Testis (tissue), 3 donors: Measurements from ENCODE around the gene HOXC12. TPM values are rescaled to one million over a fixed set of nuclear protein-coding genes. Genes with fewer than 3 reads are reported as not detected.

Experiments
- DNase-seq: peaks from one replicate; pipeline ENCODE4 v3.0.0-alpha.2; 2019
- H3K27ac ChIP-seq, 2 donors: fragments of 200-600 bp; sonication (generic); one replicate each; pipeline ENCODE4 v1.5.1; 2019
- H3K27me3 ChIP-seq: fragments of 200-600 bp; sonication (generic); one replicate; pipeline ENCODE4 v1.5.1; 2019
- H3K36me3 ChIP-seq: fragments of 200-600 bp; sonication (generic); one replicate; pipeline ENCODE4 v1.5.1; 2017; ENCODE audit warnings: low read depth; ENCODE audit errors: missing control alignments
- H3K4me1 ChIP-seq: fragments of 200-600 bp; sonication (generic); one replicate; pipeline ENCODE4 v1.5.1; 2019
- H3K4me3 ChIP-seq, 2 donors: fragments of 200-600 bp; sonication (generic); one replicate each; pipeline ENCODE4 v1.5.1; 2017 to 2019
- H3K9me3 ChIP-seq: fragments of 200-600 bp; sonication (generic); one replicate; pipeline ENCODE4 v1.5.1; 2017
- POLR2A ChIP-seq: fragments of 450-650 bp; IDR thresholded peaks from one replicate; pipeline ENCODE4 v1.6.1; 2017; ENCODE audit warnings: antibody characterized with exemption, mild to moderate bottlenecking, moderate library complexity
- WGBS, 2 donors: methylation state at CpG; one replicate each; pipeline ENCODE4 v1.1.5; 2018; 5-methylcytosine and 5-hydroxymethylcytosine counted together
- intact Hi-C: fragments of 100-400 bp; cut with DNase I; formaldehyde crosslinking; loops from one replicate; pipeline ENCODE4 v1.15.1; 2023; ENCODE audit warnings: low total_unique reads
- polyA plus RNA-seq: library from polyadenylated mRNA; stranded (reverse); fragments of 350-450 nt; fragmentation: Illumina TruSeq; extraction: RNeasy Lipid Tissue Mini Kit (QIAGEN cat#74804); gene quantifications from one replicate; pipeline ENCODE4 v1.2.3, GENCODE V29; 2014; ENCODE audit warnings: low read depth, low replicate concordance; ENCODE audit not compliant: insufficient read depth
- total RNA-seq, 2 donors: library from RNA; depleted of rRNA; stranded (reverse); fragments of >200 nt; gene quantifications; one replicate each; pipeline ENCODE4 v1.2.3, GENCODE V29; 2016
- TF ChIP-seq, protein P1 (sequence below), 3 experiments: fragments of 450-650 bp in 2 of 3; fragments of 200-600 bp in 1 of 3; sonication (generic) in 1 of 3; IDR thresholded peaks; one replicate each; pipeline ENCODE4 v1.5.1; 2016 to 2019; ENCODE audit warnings: antibody characterized with exemption in 3 of 3, mild to moderate bottlenecking in 2 of 3, moderate library complexity in 1 of 3

The HOXC12 gene
- total and polyA plus RNA-seq, 3 donors from 2014 or later, result 0.06 TPM; not detected in 2

DNA sequence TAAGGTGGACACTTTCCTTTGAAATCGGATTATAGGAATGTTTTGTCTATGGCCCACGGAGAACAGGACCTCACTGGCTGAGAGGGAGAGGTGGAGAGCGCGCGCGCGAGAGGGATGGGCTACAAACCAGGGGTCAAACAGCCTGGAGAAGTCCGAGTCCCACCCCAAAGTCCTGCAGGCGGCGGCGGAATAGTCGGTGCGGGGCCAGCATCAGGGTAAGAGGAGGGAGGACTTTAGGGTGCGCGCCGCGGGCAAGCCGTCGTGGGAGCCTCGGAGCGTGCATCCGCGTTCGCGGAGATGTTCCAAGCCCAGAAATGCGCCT is 50.8 kb downstream of the HOXC12 start:
- WGBS, 2 donors, result 9 to 14% methylated on average over 26 of the region's 26 CpGs
- Histone ChIP-seq H3K4me1 (peaks cover 33% of the 10 kb centered on the region), H3K36me3 (no peaks in the 10 kb centered on the region), H3K27ac (no peak overlapping the region), H3K27me3 (no peaks in the 10 kb centered on the region), H3K4me3 (peak overlapping the region; percentile 6 to 13), H3K9me3 (no peaks in the 10 kb centered on the region)
- intact Hi-C loops, result no loop called here
- TF ChIP-seq POLR2A, result no peak
- TF ChIP-seq, protein P1, sequence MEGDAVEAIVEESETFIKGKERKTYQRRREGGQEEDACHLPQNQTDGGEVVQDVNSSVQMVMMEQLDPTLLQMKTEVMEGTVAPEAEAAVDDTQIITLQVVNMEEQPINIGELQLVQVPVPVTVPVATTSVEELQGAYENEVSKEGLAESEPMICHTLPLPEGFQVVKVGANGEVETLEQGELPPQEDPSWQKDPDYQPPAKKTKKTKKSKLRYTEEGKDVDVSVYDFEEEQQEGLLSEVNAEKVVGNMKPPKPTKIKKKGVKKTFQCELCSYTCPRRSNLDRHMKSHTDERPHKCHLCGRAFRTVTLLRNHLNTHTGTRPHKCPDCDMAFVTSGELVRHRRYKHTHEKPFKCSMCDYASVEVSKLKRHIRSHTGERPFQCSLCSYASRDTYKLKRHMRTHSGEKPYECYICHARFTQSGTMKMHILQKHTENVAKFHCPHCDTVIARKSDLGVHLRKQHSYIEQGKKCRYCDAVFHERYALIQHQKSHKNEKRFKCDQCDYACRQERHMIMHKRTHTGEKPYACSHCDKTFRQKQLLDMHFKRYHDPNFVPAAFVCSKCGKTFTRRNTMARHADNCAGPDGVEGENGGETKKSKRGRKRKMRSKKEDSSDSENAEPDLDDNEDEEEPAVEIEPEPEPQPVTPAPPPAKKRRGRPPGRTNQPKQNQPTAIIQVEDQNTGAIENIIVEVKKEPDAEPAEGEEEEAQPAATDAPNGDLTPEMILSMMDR (IDR thresholded peaks at IDR 0.05), result no peak
- no peak for DNase-seq

DNA sequence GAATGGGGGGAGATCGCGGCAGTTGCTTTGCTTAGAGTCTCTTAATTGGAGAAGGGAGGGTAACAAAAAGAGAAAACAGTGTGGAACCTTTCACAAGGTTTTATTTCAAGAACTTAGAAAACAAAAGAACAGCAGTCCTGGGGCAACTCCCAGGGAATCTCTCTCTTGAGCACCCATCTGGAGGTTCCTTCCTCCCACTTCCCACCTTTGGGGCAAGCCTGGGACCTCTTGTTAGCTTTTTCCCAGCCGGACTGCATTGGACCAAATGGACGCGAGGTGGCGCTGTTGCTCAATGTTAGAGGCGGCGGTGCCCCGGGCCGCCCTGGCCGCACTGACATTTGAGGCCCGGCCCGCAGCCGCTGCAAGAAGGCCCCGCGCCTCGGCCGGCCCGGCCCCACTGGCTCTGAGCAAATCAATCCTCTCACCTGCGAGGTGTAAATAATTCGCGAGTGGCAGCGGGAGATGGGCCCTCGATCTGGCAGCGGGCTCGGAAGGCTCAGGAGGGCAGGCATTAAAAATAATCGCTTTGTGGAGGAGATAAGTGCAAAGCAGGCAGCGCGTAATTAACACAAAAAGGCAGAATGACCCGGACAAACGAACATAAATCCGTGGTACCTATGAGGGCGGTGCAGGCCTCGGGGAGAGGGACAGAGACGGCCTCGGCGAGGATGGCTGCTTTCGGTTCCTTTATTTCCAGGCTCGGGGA is 51.3 kb downstream of the HOXC12 start:
- WGBS, 2 donors, result 8 to 11% methylated on average over 22 to 39 of the region's 39 CpGs
- H3K4me1 ChIP-seq, result peaks cover 29% of the 10 kb centered on the region
- H3K9me3 ChIP-seq, result no peaks in the 10 kb centered on the region
- peak overlapping the region; percentile 5 to 65 for H3K27ac ChIP-seq
- TF ChIP-seq POLR2A, result no peak
- TF ChIP-seq, protein P1 (IDR thresholded peaks at IDR 0.05), result peak; percentile 94 to 98 (median 97)
- no peaks in the 10 kb centered on the region for H3K36me3 ChIP-seq
- intact Hi-C loops, result no loop called here
- H3K4me3 ChIP-seq, result peak overlapping the region; percentile 6 to 13
- no peaks in the 10 kb centered on the region for H3K27me3 ChIP-seq
- peak; percentile 95 for DNase-seq

DNA sequence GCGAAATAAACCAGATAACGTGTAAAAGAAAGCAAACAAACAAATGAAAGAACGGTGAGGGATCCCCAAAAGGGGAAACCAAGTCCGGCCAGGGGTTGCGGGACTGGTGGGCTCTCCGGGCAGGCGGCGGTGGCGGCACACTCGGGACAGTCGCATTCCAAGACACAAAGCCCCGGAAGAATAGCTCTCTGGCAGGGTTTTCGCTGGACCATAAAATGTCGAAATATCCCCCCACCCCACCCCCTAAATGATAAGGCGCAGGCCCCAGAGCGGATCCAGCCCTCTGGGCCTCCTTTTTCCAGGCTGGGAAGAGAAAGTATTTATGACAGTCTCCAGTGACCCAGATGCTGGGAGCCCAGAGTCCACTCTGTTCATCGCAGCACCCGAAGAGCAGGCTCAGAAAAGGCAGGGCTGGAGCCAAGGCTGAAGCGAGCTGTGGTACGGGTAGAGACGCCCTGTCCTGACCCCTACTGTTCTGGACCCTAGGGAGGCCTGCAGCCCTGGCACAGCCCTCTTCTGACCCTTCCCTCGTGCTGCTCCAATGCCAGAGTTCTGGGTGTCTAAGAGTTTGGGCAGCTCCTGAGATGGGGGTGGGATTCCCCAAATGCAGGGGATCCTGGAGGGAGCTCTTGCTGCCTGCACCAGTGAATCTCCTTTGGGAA is 52.0 kb downstream of the HOXC12 start:
- Histone ChIP-seq H3K9me3 (no peaks in the 10 kb centered on the region), H3K27ac (peak overlapping the region; percentile 5 to 65), H3K36me3 (no peaks in the 10 kb centered on the region), H3K27me3 (no peaks in the 10 kb centered on the region), H3K4me3 (peak overlapping the region; percentile 6 to 13), H3K4me1 (peaks cover 22% of the 10 kb centered on the region)
- intact Hi-C loops, result no loop called here
- no peak for DNase-seq
- 32 to 39% methylated on average over 19 to 22 of the region's 22 CpGs for WGBS, 2 donors
- TF ChIP-seq POLR2A, result no peak
- TF ChIP-seq, protein P1 (IDR thresholded peaks at IDR 0.05), result no peak

DNA sequence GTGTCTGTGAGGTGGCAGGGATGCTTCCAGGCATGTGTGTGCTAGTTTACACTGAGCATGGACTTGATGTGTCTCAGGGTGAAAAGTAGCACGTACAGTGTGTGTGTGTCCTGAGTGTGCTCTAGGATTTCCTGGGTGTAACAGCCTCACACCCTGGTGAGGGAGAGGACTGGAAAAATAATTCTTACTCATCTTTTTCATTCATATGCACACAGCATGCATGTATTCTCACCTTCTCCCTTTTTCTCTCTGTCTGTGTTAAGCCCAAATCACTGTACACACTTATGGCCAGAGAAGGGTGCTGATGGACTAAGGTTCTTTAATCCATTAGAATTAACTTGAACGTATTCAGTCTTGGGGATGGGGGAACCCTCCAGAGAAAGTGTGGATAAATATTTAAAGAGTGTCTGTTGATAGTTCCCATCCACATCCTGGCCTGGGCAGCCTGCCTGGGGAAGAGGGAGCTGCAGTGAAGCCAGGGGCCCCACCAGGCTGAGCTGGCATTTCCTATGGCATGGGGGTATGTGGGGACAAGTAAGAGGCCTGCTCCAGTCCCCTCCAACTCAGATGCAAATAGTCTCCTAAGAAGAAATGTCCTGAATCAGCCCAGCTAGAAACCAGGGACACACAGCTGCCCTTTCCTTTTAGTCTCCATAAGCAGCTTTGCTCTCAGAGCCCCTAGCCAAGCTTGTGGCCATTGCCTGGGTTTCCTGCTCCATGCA is 53.0 kb downstream of the HOXC12 start:
- Histone ChIP-seq H3K27me3 (no peaks in the 10 kb centered on the region), H3K4me3 (no peak overlapping the region), H3K9me3 (no peaks in the 10 kb centered on the region), H3K36me3 (no peaks in the 10 kb centered on the region), H3K27ac (no peak overlapping the region), H3K4me1 (peaks cover 22% of the 10 kb centered on the region)
- intact Hi-C loops, result no loop called here
- no peak for DNase-seq
- WGBS, 2 donors, result 56 to 72% methylated on average over 2 of the region's 2 CpGs
- TF ChIP-seq, protein P1 (IDR thresholded peaks at IDR 0.05), result no peak
- TF ChIP-seq POLR2A, result no peak
